Mesenchymal stem cell (in vitro differentiated cells and primary cell): ENCODE results near the gene TRIM28.
A peak's percentile ranks its signal among the peaks of the same experiment; 100 is the strongest.

Experiments used
- DNase-seq: peaks from one replicate; pipeline ENCODE4 v3.0.0-alpha.2; 2013
- H2AFZ ChIP-seq: one replicate; pipeline ENCODE4 v1.6.1; 2013; ENCODE audit warnings: low read depth, mild to moderate bottlenecking, control low read depth, inconsistent platforms, low read length, moderate library complexity
- H2AK5ac ChIP-seq: 2 replicates; pipeline ENCODE4 v1.6.1; 2013; ENCODE audit warnings: low read length, moderate library complexity, mild to moderate bottlenecking, inconsistent platforms; ENCODE audit not compliant: severe bottlenecking
- H2BK120ac ChIP-seq: one replicate; pipeline ENCODE4 v1.6.1; 2013; ENCODE audit warnings: low read depth, mild to moderate bottlenecking, inconsistent platforms, low read length, moderate library complexity
- H2BK12ac ChIP-seq, 2 experiments: one replicate each; pipeline ENCODE4 v1.6.1; 2013; ENCODE audit warnings: inconsistent platforms in 2 of 2, low read length in 2 of 2, mild to moderate bottlenecking in 2 of 2, moderate library complexity in 2 of 2, control low read depth in 1 of 2
- H2BK15ac ChIP-seq: one replicate; pipeline ENCODE4 v1.6.1; 2013; ENCODE audit warnings: mild to moderate bottlenecking, low read depth, inconsistent platforms; ENCODE audit not compliant: poor library complexity, severe bottlenecking
- H2BK5ac ChIP-seq: 2 replicates; pipeline ENCODE4 v1.6.1; 2013; ENCODE audit warnings: low read depth, mild to moderate bottlenecking, low read length, control low read depth, inconsistent platforms; ENCODE audit not compliant: poor library complexity, severe bottlenecking
- H3K14ac ChIP-seq, 2 experiments: one replicate each; pipeline ENCODE4 v1.6.1; 2013; ENCODE audit warnings: inconsistent platforms in 2 of 2, low read length in 2 of 2, control low read depth in 1 of 2, mild to moderate bottlenecking in 1 of 2, moderate library complexity in 1 of 2
- H3K18ac ChIP-seq, 2 experiments: one replicate each; pipeline ENCODE4 v1.6.1; 2013; ENCODE audit warnings: inconsistent platforms in 2 of 2, low read length in 2 of 2, control low read depth in 1 of 2, low read depth in 1 of 2, mild to moderate bottlenecking in 1 of 2
- H3K23ac ChIP-seq, 2 experiments: one replicate each; pipeline ENCODE4 v1.6.1; 2013; ENCODE audit warnings: inconsistent platforms in 2 of 2, low read length in 2 of 2, mild to moderate bottlenecking in 2 of 2, moderate library complexity in 2 of 2, control low read depth in 1 of 2
- H3K27ac ChIP-seq: 2 replicates; pipeline ENCODE4 v1.5.1; 2013; ENCODE audit warnings: mild to moderate bottlenecking, moderate library complexity, low read length, control low read depth, inconsistent platforms; ENCODE audit not compliant: poor library complexity, severe bottlenecking
- H3K27me3 ChIP-seq, 2 experiments: 2 replicates each; pipeline versions ENCODE4 v1.6.1 to v1.7.0; 2013; ENCODE audit warnings: low read length in 2 of 2, mild to moderate bottlenecking in 2 of 2, moderate library complexity in 2 of 2, control low read depth in 1 of 2, inconsistent platforms in 1 of 2; ENCODE audit not compliant: control insufficient read depth in 1 of 2, insufficient read depth in 1 of 2
- H3K36me3 ChIP-seq, 2 experiments: 2 replicates each; pipeline versions ENCODE4 v1.6.1 to v1.7.0; 2013; ENCODE audit warnings: low read length in 2 of 2, control low read depth in 1 of 2, inconsistent platforms in 1 of 2, low read depth in 1 of 2, mild to moderate bottlenecking in 1 of 2; ENCODE audit not compliant: insufficient read depth in 2 of 2, control insufficient read depth in 1 of 2
- H3K4ac ChIP-seq, 2 experiments: one replicate each; pipeline ENCODE4 v1.6.1; 2013; ENCODE audit warnings: inconsistent platforms in 2 of 2, low read length in 2 of 2, mild to moderate bottlenecking in 2 of 2, moderate library complexity in 2 of 2, control low read depth in 1 of 2, low read depth in 1 of 2
- H3K4me1 ChIP-seq: 2 replicates; pipeline ENCODE4 v1.6.1; 2013; ENCODE audit warnings: low read depth, low read length, control low read depth; ENCODE audit not compliant: control insufficient read depth, insufficient read depth
- H3K4me2 ChIP-seq: 2 replicates; pipeline ENCODE4 v1.6.1; 2013; ENCODE audit warnings: low read length, mild to moderate bottlenecking, inconsistent platforms; ENCODE audit not compliant: poor library complexity, severe bottlenecking
- H3K4me3 ChIP-seq, 2 experiments: 2 replicates each; pipeline versions ENCODE4 v1.5.1 to v1.7.0; 2013; ENCODE audit warnings: low read length in 2 of 2, mild to moderate bottlenecking in 2 of 2, control low read depth in 1 of 2, low read depth in 1 of 2; ENCODE audit not compliant: insufficient read depth in 1 of 2
- H3K79me1 ChIP-seq: replicated peaks from 2 replicates; pipeline ENCODE4 v1.6.1; 2013; ENCODE audit warnings: mild to moderate bottlenecking, control low read depth, low read length, inconsistent platforms; ENCODE audit not compliant: poor library complexity, severe bottlenecking
- H3K9ac ChIP-seq: 2 replicates; pipeline ENCODE4 v1.7.0; 2013; ENCODE audit warnings: mild to moderate bottlenecking, low read length, moderate library complexity
- H3K9me3 ChIP-seq: 2 replicates; pipeline ENCODE4 v1.7.0; 2013; ENCODE audit warnings: mild to moderate bottlenecking, low read length; ENCODE audit not compliant: control insufficient read depth
- H4K8ac ChIP-seq: one replicate; pipeline ENCODE4 v1.6.1; 2013; ENCODE audit warnings: inconsistent platforms, mild to moderate bottlenecking, low read length, moderate library complexity
- H4K91ac ChIP-seq: one replicate; pipeline ENCODE4 v1.6.1; 2013; ENCODE audit warnings: mild to moderate bottlenecking, low read length, inconsistent platforms
- WGBS: methylation state at CpG from one replicate; pipeline ENCODE4 v1.1.7; 2013; ENCODE audit warnings: mixed read lengths; 5-methylcytosine and 5-hydroxymethylcytosine counted together

The TRIM28 gene

GRCh38 chr19:58581227-58582141 is 37.6 kb downstream of the TRIM28 start:
- Histone ChIP-seq H3K14ac (no peak overlapping the region), H2BK15ac (no peak overlapping the region), H3K36me3 (peaks cover 34 to 43% of the 10 kb centered on the region in 2 experiments), H4K91ac (peak overlapping the region; percentile 81), H3K4ac (peak overlapping the region in 1 of 2 experiments; percentile 73), H3K9me3 (no peaks in the 10 kb centered on the region), H2AFZ (no peak overlapping the region), H2BK12ac (peak overlapping the region in 1 of 2 experiments; percentile 16), H3K4me2 (no peak overlapping the region), H3K79me1 (peaks cover 28% of the 10 kb centered on the region), H3K4me3 (no peak overlapping the region), H3K9ac (peak overlapping the region; percentile 77), H2AK5ac (no peak overlapping the region), H2BK120ac (no peak overlapping the region), H3K18ac (peak overlapping the region in 1 of 2 experiments; percentile 26), H3K27me3 (no peaks in the 10 kb centered on the region), H3K23ac (no peak overlapping the region), H4K8ac (peak overlapping the region; percentile 56), H3K4me1 (peaks cover 13% of the 10 kb centered on the region), H2BK5ac (no peak overlapping the region), H3K27ac (no peak overlapping the region)
- 72% methylated on average over 62 of the region's 62 CpGs for WGBS
- peak; percentile 93 for DNase-seq

GRCh38 chr19:58582985-58583384 is 39.1 kb downstream of the TRIM28 start:
- H2AK5ac ChIP-seq: no peak overlapping the region
- H3K14ac ChIP-seq: no peak overlapping the region
- peaks cover 28% of the 10 kb centered on the region for H3K79me1 ChIP-seq
- H2BK5ac ChIP-seq: no peak overlapping the region
- no peak overlapping the region for H4K91ac ChIP-seq
- no peak overlapping the region for H2BK12ac ChIP-seq
- H3K27me3 ChIP-seq: no peaks in the 10 kb centered on the region
- no peak overlapping the region for H3K18ac ChIP-seq
- H3K23ac ChIP-seq: no peak overlapping the region
- H3K4me3 ChIP-seq: no peak overlapping the region
- DNase-seq: no peak
- H2BK120ac ChIP-seq: no peak overlapping the region
- no peaks in the 10 kb centered on the region for H3K9me3 ChIP-seq
- H2BK15ac ChIP-seq: no peak overlapping the region
- no peak overlapping the region for H3K27ac ChIP-seq
- H2AFZ ChIP-seq: no peak overlapping the region
- WGBS: 99% methylated on average over 6 of the region's 6 CpGs
- H3K9ac ChIP-seq: no peak overlapping the region
- H3K4me2 ChIP-seq: no peak overlapping the region
- peaks cover 13% of the 10 kb centered on the region for H3K4me1 ChIP-seq
- H3K4ac ChIP-seq: no peak overlapping the region
- peaks cover 33 to 41% of the 10 kb centered on the region in 2 experiments for H3K36me3 ChIP-seq
- H4K8ac ChIP-seq: no peak overlapping the region

DNA sequence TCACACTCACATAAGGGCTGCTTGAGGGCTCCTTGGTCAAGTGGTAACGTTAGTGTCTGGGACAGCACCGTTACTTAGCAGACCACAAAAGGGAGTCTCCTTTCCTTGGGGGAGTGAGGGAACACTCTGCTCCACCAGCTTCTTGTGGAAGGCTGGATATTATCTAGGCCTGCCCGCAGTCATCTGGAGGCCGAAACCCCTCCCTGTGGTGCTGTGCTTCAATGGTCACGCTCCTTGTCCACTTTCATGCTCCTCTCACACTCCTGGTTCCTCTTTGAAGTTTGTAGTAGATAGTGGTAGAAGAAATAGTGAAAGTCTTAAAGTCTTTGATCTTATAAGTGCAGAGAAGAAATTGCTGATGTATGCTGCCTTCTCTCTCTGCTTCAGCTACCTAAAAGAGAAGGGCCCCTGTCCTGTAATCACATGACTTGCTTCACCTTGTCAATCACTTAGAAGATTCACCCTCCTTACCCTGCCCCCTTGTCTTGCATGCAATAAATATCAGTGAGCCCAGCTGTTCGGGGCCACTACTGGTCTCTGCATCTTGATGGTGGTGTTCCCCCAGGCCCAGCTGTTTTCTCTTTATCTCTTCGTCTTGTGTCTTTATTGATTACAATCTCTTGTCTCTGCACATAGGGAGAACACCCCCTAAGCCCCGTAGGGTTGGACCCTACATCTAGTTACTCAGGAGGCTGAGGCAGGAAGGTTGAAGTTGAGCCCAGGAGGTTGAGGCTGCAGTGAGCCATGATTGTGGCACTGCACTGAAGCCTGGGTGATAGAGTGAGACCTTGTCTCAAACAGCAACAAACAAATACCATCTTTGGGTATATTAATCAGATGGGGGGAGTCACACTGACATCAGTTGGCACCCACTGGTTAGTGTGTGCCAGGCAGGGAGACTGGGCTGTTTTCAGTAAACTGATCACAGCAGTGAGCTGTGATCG is 40.9 kb downstream of the TRIM28 start:
- Histone ChIP-seq H4K91ac (no peak overlapping the region), H3K27me3 (no peaks in the 10 kb centered on the region), H3K27ac (no peak overlapping the region), H2BK5ac (no peak overlapping the region), H4K8ac (peak overlapping the region; percentile 12), H3K4me3 (no peak overlapping the region), H3K9me3 (no peaks in the 10 kb centered on the region), H2BK12ac (no peak overlapping the region), H3K4me1 (peaks cover 7% of the 10 kb centered on the region), H3K4me2 (no peak overlapping the region), H2BK120ac (no peak overlapping the region), H3K14ac (no peak overlapping the region), H3K18ac (no peak overlapping the region), H2AFZ (no peak overlapping the region), H3K4ac (no peak overlapping the region), H2BK15ac (no peak overlapping the region), H2AK5ac (no peak overlapping the region), H3K79me1 (peaks cover 21% of the 10 kb centered on the region), H3K9ac (peak overlapping the region; percentile 22), H3K23ac (peak overlapping the region in 1 of 2 experiments; percentile 24), H3K36me3 (peaks cover 25 to 37% of the 10 kb centered on the region in 2 experiments)
- DNase-seq: no peak
- WGBS: 81% methylated on average over 5 of the region's 9 CpGs
